Endothelial cell of hepatic sinusoid (primary cell): Measurements from ENCODE around the gene PRR27.

ENCODE experiments used
- in situ Hi-C: cut with HindIII; loops from 2 replicates; pipeline ENCODE4 v1.10.0; 2017; ENCODE audit warnings: low sequenced_read_pairs

Gene PRR27

DNA sequence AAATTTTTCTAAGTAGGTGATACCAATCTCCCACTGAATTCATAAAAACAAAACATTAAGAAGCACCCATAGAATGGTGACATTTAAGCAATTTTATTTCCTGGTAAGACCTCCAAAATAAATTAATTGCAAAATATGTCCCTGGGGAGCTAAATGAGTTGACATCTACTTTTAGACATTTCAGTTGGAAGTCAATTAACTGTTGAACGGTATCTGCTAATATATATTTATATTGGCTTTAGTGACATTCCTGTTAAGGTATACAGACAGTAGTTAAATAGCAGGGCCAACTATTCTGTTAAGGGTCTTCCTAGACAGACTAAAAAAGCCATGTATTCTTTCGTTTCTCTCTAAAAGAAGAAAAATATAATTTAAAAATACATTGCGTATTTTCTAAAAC lies at the start of gene PRR27:
TSS of gene PRR27 (plus strand) at position 301 of the 400 bp plus-strand sequence. CDS start 139 bp downstream, outside the sequence.
- in situ Hi-C loops = no loop called here

DNA sequence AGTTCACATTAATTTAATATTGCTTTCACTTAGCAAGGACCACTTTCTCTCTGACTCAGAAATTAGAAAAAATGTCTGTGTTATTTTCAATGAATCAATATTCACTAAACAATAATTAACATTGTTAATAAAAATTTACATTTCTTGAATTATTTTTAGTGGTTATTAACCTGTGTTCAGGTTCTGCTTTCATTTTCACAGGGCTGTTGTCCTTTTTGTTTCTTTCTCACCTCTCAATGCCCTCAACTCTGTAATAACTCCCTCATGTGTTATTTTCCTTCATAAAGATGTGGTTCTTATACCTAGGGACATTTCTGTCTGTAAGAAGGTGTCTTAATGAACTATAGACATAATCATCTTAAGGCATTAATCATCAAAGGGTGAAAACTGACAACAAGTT lies 43.1 kb upstream of the PRR27 start:
- in situ Hi-C loops = no loop called here

DNA sequence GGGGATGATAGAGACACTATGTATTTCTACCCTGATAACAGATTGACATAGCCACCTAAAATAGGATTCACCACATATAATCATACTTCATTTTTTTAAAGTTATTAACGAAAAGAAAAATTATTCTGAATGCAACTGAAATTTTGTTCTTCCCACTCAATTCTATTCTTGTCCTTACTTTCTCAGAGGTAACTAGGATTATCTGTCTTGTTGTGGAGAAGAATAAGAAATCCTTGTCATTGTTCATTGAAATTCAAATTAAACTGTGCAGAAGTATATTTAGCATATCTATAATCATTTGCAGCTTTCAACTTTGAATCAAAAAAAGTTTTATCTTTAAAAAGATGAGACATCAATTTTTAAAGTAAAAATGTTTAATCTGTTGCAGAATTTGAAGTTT lies 40.4 kb upstream of the PRR27 start:
- in situ Hi-C loops = no loop called here

- in situ Hi-C loops = no loop called here
These were observed 39.9 kb upstream of the PRR27 start for GRCh38 chr4:70114096-70114495.

GRCh38 chr4:70120323-70120722 lies 33.7 kb upstream of the PRR27 start:
- in situ Hi-C loops = no loop called here

DNA sequence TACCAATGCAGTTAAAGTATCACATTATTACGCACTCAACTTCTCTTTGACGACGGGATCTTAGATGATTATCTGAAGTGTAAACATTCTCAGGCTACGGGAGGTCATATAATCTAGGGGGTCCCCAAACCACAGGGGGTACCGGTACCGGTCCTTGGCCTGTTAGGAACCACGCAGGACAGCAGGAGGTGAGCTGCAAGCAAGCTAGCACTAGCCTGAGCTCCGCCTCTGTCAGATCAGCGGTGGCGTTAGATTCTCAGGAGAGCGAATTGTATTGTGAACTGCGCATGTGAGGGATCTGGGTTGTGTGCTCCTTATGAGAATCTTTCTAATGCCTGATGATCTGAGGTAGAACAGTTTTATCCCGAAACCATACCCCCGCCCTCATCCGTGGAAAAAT lies 20.6 kb upstream of the PRR27 start:
- in situ Hi-C loops = no loop called here

DNA sequence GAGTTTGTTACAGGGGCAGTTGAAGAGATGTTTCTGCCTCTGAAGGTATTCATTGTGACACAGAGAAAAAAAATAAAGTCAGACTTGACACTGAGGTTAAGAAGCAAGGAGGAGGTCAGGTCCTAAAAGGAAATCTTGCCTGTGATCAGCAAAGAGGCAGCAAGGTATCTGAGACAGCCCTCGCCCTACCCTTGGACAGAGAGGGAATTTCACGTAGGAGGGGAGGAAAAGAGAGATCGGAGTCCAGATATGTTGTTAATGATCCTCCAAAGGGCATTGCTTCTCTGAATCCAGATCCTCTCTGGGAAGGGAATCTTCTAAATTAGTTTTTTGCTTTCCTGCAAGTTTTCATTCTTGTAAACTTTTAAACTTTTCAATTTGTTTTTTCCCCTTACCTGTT lies 15.3 kb upstream of the PRR27 start:
- in situ Hi-C loops = no loop called here

DNA sequence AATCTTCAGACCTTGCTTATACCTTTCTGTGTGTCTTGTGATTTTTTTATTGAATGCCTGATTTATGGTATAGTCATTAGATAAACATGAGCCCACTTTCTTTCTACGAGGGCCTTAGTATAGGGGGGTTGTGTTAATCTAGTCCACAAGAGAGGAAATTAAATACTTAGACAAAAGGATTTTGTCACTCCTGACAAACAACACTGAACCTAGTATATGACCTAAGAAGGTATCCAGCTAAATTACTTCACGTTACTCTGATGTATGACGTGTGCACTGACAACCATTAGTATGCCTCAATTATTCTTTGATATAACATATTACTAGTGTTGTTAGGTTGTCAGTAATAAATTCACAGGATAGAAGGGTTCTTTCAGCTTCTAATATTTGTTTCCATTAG lies 2.8 kb upstream of the PRR27 start:
- in situ Hi-C loops = no loop called here

GRCh38 chr4:70152088-70152487 lies 1.9 kb upstream of the PRR27 start:
- in situ Hi-C loops = no loop called here

DNA sequence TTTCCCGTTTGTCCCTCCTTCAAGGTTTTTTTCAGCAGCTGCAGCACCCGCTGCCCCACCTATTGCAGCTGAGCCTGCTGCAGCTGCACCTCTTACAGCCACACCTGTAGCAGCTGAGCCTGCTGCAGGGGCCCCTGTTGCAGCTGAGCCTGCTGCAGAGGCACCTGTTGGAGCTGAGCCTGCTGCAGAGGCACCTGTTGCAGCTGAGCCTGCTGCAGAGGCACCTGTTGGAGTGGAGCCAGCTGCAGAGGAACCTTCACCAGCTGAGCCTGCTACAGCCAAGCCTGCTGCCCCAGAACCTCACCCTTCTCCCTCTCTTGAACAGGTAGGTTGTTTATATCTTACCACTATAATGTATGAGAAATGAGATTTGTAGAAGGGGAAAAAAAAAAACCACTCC lies 4.5 kb downstream of the PRR27 start:
- in situ Hi-C loops = no loop called here

DNA sequence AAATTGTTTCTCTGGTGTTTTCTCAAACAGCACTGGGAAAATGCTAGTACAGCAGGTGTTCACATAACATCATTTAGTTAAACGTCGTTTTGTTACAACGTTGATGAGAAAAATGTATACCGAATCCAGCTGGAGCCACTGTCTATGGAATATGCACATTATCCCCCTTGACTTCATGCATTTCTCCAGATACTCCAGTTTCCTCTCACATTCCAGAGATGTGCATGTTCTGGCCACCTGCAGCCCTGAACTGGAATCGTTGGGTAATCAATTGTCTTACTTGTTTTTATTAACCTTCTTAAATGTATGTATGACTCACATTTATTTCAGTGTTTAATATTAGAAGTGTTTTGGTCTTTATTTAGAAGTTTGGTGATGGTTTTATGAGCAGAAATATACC lies 23.1 kb downstream of the PRR27 start:
- in situ Hi-C loops = no loop called here

GRCh38 chr4:70178075-70178660 lies 24.1 kb downstream of the PRR27 start:
- in situ Hi-C loops = no loop called here

GRCh38 chr4:70179811-70180210 lies 25.8 kb downstream of the PRR27 start:
- in situ Hi-C loops = no loop called here

DNA sequence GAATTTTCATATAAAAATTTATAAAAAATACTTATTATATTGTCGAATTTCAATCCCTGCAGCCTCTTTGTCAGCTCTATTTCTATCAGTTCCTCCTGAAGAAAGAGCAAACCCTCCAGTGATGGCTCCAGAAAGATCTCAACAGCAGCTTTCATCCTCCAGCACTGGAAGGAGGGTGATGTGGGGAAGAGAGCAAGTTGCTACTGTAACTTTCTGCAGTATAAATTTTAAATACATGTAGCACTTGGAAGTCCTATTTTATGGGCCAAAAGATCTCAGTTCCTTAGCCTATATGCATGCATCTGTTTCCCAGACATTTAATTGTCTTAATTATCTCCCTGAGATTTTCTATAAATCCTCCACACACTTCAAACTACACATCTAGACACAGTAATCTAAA lies 27.8 kb downstream of the PRR27 start:
- in situ Hi-C loops = no loop called here

DNA sequence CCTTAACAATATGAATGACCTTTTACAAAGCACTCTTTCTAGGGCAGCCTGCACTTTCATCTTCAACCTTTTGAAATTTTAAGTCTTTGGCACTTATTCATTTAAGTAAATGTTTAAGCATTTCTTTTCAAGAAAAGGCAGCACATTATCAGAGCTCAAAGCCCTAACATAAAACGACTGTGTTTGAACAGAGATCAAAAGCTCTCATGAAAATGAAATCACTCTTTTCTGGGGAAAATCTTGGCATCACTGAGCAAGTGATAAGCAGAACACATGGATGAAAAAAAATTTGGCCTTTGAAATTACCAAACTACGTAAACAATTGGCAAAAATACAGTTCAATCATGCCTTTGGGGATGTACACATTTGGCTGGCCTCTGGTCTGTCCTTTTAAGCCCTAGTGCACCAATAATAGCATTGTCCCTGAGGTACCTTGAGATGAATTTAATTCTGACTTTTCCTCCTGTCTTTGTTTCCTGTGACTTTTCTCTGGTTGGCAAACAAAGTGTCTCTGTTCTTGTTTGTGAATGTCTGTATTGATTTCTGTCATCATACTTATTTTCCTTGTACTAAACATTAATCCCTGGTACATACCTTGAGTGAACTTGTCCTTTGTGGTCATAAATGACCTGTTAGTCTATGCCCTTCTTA lies 28.6 kb downstream of the PRR27 start:
- in situ Hi-C loops = no loop called here

DNA sequence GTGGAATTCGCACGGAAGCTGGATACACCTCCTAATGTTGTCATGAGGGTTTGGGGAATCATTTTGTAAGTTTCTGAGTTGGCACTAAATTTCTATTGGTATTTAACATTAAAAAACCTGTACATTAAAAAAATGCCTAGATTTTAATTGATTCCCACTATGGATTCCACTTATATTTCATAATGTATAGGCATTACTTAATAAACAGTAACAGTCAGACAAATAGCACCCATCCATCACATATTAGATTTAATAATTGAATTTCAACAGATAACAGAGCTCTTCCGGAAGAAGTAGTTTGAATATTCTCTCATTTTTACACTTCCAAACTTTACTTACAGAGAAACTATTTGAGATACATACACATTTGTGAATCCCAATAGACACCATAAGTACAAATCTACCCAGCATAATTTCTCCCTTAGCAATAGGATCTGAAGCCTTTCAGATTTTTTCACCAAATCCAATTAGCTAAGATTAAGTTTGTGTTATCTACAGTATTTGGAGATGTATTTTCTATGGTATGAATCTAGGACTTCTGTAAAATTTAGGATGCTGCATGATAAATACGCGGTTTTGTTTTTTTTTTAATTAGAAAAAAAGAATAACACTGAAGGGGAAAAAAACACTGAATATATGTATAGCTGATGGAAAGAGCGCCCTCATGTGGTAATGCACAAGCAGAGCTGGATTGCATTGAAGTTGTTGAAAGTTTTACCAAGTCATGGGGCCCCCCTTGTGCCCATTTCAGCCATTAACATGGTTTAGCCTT lies 29.3 kb downstream of the PRR27 start:
- in situ Hi-C loops = no loop called here

DNA sequence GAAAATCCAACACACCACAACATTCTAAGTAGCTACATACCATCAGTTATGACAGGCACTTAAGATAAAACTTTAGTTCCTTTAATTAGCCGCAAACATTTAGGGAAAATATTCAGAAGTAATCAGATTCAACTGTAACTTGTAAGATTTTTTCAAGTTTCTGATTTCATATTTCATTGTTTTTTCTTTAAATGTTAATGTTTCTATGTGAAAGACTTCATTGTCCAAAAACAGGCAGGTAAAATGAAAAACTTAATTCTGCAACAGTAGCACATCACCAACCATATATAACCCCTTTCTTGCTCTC lies 29.9 kb downstream of the PRR27 start:
- in situ Hi-C loops = no loop called here

- in situ Hi-C loops = no loop called here
These were observed 33.2 kb downstream of the PRR27 start for GRCh38 chr4:70187216-70187615.

- in situ Hi-C loops = no loop called here
These were observed 36.5 kb downstream of the PRR27 start for GRCh38 chr4:70190579-70190978.

DNA sequence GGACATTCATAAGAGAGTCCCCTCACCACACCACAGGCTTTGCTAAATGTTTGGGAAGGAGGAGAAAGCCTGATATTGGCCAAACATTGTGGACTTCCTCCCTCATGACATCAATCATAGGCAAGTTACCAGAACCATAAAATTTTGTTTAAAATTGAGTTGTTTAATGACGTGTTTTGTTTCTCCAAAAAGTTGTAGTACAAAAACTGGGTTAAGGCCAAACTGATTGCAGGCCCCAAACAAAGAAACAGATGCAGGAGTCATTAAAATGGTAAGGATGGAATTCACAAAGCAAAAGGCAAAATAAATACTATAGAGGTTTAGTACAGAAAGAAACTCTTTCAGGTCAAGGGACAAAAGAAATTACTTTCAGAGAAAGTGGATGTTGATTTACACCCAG lies 37.6 kb downstream of the PRR27 start:
- in situ Hi-C loops = no loop called here

DNA sequence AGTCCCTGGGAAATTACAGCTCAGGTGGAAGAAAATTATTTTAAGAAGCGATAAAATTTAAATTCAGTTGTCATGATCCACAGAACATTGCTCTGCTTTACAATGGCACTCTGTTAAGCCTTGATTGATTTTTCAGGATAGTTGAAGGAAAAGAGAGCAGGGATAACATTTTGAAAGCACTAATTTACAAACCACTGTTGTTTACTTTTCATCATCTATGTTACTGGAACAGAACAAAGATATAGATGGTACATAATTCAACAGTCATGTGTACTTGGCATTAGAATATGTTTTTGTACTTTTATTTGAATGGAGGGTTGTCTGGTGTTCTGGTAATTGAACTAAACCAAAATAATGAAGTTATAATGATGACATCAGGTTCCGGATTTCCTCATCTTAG lies 38.9 kb downstream of the PRR27 start:
- in situ Hi-C loops = no loop called here

DNA sequence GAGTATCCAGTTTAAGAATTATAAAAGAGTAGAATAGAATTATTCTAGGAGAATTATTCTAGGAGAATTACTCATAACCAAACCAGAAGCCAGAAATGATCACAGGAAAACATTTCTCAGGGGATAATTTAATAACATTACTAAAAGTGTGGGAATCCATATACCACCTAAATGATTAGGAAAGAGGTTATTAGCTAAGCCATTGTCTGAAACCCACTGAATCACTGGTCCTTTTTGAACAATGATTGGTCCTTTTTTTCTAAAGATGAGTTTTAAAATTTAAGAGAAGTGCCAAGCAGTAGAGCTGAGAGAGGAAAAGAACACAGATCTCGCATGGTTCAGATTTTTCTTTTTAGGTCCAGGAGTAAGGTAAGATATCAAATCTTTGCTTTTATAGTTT lies 41.4 kb downstream of the PRR27 start, which contains the start of gene ODAM:
TSS of gene ODAM (plus strand) at position 301 of the 400 bp plus-strand sequence. CDS start 819 bp downstream, outside the sequence.
- in situ Hi-C loops = no loop called here
